GM18511 (cell line): Measurements from ENCODE around the gene PDGFRA.

ENCODE experiments used
- ATAC-seq: cut with Tn5 transposase; IDR thresholded peaks from one replicate; pipeline ENCODE4 v1.9.1; 2021; ENCODE audit warnings: mild to moderate bottlenecking, moderate library complexity; ENCODE audit not compliant: unreplicated experiment

The PDGFRA gene

DNA sequence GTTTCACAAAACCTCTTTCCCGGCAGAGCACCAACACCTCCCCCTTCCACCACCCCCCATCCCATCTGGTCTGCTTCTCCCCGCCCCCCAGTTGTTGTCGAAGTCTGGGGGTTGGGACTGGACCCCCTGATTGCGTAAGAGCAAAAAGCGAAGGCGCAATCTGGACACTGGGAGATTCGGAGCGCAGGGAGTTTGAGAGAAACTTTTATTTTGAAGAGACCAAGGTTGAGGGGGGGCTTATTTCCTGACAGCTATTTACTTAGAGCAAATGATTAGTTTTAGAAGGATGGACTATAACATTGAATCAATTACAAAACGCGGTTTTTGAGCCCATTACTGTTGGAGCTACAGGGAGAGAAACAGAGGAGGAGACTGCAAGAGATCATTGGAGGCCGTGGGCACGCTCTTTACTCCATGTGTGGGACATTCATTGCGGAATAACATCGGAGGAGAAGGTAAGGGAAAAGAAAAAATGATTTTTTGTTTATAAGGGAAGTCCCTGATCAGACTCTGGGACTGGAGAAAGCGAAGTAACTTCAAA lies at the start of gene PDGFRA:
Gene PDGFRA, plus strand, starts transcription at position 333 of the 541 bp plus-strand sequence. CDS start 29,476 bp downstream, outside the sequence.
- ATAC-seq, result no peak

DNA sequence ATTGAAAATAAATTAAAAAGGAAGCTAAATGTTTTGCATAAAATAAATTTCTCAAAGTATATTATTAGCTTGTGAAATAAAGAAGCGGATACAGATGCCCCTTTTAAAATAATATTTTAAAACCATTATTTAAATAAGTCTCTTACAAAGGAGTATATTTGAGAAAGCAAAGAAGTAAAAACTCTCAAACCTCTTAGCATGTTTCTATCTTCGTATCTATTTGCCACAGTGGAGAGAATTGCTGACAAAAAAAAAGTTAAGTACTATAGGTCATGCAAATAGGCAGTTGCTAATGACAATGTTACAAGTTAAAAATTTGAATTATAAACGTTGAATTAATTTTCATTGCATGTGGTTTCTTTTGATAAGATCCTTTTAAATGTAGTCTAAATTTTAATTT lies 44.5 kb upstream of the PDGFRA start:
- ATAC-seq, result no peak

DNA sequence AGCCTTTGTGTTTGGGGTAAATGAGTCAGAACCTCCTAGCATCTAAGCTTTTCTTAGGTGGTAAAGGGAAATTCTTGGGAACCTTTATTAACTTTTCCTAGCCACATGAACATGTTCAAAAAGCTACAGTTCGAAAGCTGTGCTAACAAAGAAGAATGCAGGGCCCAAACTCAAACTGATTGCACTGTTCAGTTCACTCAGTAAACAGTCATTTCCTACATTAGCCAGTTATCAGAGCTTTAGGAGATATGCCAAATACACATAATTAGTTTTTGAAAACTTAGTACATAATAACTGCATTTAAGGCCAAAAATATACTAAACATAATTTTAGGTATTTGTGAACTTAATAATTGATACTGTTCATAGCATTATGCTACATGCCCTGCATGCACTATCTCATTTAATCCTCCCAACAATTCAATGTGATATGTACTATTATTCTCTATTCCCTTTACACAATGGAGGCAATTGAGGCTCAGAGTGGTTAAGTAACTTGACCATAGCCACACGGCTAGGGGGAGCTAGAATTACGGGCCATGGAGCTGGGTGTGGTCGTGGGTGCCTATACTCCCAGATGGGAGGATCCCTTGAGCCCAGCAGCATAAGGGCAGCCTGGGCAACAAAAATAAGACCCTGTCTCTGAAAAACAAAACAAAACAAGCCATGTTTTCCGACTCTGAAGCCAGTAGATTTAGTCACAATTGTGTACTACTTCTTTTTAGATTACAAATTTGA lies 43.9 kb upstream of the PDGFRA start:
- no peak for ATAC-seq

DNA sequence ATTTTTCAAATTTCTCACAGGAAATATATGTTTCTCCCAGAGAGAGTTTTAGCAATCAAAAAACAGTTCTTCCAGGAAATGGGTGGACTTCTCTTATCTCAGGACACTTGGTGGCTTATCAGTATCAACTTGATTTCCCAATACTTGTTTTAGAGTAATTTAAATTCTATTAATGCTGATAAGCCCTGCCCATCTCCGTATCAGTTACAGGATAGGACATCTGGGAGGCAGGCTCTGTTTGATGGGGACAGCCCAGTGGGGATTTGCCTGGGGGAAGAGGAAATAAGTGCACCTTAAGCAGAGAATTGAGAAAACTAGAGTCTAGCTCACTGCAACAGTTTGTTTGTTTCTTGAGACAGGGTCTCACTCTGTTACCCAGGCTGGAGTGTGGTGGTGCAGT lies 43.2 kb upstream of the PDGFRA start:
- ATAC-seq, result no peak

DNA sequence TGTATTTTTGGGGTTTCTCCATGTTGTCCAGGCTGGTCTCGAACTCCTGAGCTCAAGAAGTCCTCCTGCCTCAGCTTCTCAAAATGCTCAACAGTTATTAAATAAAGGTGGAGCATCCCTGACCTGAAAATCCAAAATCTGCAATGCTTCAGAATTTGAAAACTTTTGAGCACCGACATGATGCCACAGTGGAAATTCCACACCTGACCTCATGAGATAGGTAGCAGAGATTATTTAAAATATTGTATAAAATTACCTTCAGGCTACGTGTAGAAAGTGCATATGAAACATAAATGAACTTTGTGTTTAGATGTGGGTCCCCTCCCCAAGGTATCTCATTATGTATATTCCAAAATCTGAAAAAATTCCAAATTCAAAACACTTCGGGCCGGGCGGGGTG lies 42.7 kb upstream of the PDGFRA start:
- ATAC-seq, result no peak

DNA sequence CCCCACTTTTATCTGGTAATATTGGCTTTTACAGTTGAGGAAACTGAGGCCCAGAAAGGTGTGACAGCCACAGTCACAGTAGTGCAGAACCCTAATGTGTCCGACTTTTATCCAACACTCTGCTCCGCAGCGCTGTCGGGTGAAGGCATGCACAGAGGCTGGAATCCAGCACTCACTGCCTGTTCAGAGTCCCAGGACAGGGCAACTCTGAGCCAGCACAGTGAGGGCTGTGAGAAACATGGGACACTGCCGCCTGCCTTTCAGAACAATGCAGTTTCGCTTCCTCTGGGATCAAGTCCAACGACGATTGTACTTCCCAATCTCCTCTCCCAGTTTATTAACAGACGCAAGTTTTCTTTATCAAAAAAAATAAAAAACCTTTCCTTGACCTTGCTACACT lies 41.9 kb upstream of the PDGFRA start:
- no peak for ATAC-seq

DNA sequence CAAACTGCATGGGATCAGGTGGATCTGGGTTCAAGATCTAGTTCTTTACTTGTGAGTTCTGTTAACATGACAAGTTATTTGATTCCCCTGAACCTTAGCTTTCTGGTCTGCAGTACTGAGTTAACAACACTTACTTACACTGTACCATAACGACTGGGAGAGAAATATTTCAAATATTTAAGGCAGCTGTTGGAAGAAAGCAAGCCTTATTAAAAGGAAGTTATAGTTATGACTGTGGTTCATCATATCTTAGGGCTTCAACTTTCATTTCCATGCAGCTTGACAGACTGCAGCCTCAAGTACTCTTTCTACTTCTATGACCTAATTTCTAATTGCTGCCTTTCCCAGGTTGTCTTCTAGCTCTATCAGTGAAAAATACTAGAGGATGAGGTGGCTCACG lies 40.0 kb upstream of the PDGFRA start:
- ATAC-seq, result no peak

DNA sequence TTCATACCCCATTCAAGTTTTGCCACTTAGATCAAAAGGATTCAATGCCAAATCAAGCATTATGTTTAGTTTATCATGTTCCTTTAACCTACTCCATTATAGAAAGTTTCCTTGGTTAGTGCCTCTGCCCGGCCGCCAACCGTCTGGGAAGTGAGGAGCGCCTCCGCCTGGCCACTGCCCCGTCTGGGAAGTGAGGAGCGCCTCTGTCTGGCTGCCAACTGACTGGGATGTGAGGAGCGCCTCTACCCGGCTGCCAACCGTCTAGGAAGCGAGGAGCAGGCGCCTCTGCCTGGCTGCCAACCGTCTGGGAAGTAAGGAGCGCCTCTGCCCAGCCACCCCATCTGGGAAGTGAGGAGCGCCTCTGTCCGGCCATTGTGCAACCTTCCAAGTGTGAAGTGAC lies 36.3 kb upstream of the PDGFRA start:
- ATAC-seq, result no peak

DNA sequence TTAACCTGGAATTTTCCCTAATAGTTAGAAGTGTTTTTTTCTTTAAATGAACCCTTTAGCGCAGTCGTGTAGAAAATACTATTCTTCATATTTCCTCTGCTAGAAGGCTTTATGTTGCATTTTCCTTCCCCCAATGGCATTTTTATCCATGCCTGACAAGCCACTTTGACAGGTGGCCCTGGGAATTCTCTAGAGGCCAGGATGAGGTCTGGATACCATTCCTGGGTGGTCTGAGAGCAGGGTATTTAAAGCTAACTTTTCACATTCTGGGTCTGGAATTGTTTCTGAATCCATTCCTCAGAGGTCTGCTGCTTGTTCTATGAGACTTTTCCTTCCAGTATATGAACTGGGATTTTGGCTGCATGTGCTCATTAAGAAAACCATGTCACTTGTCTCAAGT lies 31.2 kb upstream of the PDGFRA start:
- ATAC-seq, result no peak

DNA sequence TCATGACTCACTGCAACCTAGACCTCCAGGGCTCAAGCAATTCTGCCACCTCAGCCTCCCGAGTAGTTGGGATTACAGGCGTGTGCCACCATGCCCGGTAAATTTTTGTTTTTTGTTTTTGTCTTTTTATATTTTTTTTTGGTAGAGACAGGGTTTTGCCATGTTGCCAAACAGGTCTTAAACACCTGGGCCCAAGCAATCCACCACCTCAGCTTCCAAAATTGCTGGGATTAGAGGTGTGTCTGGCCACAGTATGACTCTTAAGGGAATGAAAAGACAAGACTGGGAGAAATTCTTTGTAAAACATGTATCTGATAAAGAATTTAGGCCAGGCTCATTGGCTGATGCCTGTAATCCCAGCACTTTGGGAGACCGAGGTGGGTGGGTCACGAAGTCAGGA lies 29.2 kb upstream of the PDGFRA start:
- no peak for ATAC-seq

DNA sequence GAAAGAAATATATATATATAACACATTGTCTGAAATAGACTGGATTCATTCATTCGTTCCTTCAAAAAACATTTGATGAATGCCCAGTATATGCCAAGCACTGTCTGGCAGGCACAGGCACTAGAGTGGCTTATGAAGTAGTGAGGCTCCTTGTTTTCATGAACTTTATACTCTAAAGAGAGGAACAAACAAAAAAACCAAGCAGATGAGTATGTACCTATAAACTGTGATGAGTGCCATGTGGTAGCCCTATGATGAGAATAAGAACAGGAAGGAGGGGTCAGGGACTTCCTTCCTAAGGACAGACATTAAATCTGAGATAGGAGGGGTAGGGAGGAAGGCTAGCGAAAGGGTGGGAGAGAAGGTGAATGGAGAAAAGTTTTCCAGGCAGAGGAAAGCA lies 19.5 kb upstream of the PDGFRA start:
- ATAC-seq, result no peak

DNA sequence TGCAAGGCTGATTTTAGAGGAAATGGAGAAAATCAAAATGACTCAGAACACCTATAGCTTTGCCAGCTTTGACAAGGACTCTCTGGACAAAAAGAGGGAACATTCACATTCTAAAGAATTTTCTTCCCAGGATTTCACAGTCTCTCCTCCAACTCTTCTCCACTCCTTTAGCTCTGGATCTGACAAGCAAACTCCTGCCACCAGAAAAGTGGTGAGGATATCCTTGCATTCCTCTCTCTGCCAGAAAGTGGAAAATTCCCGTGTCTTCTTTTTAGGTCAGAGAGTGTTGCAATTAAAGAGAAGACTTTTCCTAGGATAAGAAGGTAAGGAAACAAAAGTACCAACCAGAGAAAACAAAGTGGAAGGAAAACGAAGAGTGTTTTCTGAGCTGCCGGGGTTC lies 16.1 kb upstream of the PDGFRA start:
- no peak for ATAC-seq

DNA sequence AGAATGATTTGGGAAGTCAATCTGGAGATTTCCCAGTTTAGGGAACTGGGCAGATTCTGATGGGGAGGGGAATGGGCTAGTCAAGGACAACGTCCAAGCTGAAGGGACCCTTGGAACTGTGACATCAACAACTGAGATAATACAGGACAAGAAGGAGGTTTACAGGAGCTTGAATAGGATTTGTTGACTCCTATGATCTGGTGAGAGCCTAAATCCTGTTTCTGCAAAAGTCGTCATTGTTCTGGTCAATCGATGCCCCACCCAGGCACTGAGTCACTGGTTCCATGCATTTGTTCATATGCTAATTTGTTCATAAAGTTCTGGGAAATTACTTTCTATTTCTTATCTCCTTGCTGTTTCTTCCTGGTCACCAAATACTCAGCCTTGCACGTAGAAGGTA lies 15.3 kb upstream of the PDGFRA start:
- ATAC-seq, result no peak

DNA sequence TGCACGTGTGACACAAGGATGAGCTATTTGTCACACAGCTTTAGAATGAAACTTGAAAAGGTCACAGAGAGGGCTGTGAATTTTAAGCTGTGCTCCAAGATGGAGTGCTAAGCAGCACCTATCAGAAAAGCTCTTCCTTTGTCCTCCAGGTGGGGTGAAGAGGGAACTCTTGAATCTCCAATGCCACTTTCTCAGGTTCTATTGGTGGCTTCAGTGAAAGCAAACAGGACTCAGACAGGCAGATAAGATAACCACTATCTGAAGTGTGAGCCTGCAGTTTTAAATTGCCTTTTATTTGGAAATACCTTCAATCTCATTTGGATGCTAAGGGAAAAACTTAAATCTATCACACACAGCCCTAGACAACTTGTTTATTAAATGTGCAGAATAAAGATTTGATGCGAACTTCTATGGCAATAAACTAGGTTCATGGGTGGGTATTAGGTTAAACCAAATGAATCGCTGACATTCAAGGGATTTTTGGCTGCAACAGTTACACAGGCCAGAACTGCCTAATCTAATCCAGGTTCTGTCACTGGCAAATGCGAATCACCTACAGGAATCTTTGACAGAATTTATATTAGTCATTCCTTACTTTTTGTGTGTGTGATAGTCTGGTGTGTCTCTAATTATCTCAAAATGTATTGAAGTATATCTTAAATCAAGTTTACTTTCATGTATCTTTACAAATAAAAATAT lies 13.6 kb upstream of the PDGFRA start:
- no peak for ATAC-seq

DNA sequence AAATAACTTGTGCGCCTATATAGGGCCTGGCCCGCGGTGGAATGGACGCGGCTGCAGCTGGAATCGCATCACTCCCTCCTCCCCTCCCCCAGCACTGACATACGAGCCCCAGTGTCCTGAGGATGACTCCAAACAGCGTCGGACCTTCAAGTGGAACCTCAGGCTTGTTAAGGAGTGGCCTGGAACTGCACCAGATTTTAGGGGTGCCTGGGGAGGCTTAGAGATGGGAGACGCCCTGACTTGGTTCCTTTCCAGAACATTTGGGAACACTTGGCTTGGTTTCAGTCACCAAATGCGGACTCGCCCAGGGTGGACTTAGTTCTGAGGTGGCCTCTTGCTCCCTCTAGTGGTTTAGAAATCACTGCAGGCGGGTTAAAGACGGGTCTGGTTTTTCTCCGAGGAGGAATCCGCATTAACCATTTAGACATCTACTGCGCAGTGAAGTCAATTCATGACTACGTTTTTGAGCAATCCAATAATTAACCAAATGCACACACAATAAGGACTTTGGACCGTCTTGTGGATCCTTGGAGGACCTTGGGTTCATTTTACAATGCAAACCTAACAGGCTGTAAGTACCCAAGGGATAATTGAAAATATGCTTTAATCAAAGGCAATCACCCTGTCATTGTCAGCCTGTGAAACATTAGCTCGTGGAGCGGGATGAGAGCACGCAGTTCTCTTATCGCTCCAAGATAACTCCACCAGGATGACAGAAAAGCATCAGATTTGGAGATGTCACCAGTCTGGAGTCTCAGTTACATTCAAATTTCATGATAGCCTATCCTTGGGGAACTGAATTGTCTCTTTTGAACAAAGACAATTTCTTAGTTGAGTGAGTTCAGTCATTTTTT lies 11.2 kb upstream of the PDGFRA start:
- peak; percentile 84 for ATAC-seq

DNA sequence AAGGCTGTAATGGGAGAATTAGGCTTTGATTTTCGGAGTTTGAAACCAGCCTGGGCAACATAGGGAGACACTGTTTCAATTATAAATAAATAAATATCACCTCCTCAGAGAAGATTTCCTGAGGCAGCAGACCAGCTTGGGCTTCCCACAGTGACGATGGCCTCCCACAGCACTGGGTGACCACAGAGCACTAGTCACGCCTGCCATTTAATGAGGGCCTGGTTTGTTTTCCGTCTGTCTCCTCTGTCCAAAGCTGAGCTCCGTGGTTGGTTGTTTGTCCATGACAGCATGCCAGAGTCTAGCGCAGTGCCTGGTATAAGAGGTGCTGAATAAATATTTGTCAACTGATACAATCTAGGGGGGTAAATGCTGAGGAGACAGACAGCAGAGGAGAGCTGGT lies 10.4 kb upstream of the PDGFRA start:
- no peak for ATAC-seq

DNA sequence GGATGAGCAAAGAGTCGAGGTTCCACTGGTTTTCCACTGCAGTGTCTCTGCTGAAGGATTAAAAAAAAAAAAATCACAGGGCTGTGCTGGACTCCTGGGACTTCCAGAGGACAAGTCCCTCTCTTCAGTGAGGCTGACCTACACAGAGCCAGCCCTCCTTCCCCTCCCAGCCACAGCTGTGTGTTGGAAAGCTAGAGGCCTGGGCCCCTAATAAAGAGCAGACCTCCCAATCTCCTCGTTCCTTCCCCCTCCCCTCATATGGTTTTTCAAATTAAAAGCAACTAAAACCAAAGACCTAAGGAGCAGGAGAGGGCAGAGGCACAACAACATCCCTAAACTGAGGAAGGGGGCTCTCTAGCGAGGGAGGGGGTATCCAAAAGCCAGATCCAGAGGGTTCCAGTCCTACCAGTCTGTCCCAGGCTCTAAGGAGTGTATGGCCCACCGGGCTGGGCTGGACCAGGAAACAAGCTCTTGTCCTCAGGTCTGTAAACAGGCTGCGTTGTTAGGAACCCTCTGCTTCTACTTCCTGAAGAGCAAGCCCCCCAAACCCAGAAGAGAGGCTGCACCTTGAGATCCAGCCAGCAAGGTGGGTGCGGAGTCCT lies 4.0 kb upstream of the PDGFRA start:
- no peak for ATAC-seq

DNA sequence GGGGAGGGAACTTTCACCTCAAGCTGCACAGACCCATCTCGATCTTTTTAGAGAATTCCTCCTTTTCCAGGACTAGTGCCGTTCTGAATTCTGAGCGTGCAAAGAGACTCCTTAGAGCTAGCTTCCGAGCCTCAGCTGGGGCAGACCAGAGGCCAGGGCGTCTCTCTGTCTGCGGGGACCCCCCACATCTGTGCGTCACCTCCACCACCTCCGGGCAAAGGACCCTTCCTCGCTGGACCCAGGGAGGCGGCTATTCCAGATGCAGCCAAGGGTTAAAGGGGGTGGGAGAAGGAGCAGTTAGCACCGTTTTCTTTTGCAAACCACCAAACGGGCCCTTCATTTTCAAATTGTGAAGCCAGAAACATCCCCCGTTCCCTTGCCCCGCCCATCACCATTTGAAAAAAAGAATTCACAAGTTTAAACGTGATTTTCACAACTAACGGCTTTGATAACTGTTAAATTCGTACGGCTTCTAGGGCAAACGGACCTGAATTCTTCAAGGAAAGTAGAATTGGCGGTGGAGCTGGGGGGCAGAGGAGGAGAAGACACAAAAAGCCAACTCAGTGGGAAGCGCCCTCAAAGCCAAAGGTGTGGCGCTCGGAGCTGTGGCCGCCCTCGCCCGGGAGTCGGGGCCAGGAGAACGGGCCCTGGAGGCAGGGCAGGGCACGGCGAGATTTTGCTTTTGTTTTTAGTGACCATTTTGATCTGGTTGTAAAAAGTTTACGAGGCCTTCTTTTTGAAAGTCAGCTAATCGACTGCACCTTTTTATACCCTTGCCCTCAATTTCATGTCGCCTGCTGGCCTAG lies 3.3 kb upstream of the PDGFRA start:
- ATAC-seq, result no peak

DNA sequence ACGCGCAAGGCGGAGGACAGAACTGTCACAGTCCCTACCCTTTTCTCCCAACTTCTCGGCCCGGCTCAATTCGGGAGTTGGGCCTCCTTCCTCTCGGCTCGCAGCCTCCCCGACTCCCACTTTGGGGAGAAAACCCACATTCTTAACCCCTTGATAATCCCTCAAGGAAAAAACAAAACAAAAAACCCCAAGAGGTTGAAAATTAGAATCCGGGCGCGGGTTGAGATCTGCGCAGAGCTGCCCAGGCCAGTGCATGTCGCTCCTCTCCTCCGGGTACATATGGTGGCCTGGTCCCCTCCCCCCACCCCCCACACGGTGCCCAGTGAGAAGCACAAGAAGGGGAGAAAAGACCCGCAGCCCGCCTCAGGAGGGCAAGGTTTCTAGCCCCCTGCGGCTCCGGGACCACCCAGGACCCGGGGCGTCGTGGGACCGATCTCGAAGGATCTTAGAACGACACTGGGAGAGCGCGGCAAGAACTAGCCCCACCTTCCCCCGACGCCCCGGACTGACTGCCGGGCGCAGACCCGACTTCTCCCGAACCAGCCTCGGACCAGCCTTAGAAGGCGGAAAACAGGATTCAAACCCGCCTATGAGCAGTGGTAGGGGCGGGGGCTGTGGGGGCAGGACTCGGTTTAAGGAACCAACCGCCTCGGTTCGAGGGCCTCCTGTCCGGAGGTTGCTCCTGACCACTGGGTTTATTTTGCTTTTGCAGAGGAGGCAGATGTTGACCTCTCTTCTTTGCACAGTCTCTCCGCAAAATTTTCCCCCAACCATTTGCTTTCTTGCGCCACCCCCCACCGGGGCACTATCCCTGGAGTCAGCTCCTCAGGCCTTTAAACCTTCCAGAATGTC lies 2.5 kb upstream of the PDGFRA start:
- ATAC-seq, result no peak
